Peyer's patch (tissue), 4 donors: ENCODE data around the gene IKZF4.

Experiments used
- POLR2A ChIP-seq, 2 donors: fragments of 450-650 bp; IDR thresholded peaks; one replicate each; pipeline ENCODE4 v1.5.1; 2017; ENCODE audit warnings: antibody characterized with exemption in 2 of 2, mild to moderate bottlenecking in 2 of 2, moderate library complexity in 2 of 2
- TF ChIP-seq, protein P1 (sequence below), 6 experiments: fragments of 450-650 bp in 4 of 6; fragments of 200-600 bp in 2 of 6; sonication (generic) in 1 of 6; IDR thresholded peaks; one replicate each; pipeline ENCODE4 v1.5.1; 2017 to 2019; ENCODE audit warnings: antibody characterized with exemption in 6 of 6, mild to moderate bottlenecking in 3 of 6, moderate library complexity in 1 of 6

DNA sequence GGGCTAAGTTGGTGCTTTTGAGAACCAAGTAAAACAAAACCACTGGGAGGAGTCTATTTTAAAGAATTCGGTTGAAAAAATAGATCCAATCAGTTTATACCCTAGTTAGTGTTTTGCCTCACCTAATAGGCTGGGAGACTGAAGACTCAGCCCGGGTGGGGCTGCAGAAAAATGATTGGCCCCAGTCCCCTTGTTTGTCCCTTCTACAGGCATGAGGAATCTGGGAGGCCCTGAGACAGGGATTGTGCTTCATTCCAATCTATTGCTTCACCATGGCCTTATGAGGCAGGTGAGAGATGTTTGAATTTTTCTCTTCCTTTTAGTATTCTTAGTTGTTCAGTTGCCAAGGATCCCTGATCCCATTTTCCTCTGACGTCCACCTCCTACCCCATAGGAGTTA, 48.8 kb upstream of the IKZF4 start:
- TF ChIP-seq POLR2A (IDR thresholded peaks at IDR 0.05), result no peak
- TF ChIP-seq, protein P1, sequence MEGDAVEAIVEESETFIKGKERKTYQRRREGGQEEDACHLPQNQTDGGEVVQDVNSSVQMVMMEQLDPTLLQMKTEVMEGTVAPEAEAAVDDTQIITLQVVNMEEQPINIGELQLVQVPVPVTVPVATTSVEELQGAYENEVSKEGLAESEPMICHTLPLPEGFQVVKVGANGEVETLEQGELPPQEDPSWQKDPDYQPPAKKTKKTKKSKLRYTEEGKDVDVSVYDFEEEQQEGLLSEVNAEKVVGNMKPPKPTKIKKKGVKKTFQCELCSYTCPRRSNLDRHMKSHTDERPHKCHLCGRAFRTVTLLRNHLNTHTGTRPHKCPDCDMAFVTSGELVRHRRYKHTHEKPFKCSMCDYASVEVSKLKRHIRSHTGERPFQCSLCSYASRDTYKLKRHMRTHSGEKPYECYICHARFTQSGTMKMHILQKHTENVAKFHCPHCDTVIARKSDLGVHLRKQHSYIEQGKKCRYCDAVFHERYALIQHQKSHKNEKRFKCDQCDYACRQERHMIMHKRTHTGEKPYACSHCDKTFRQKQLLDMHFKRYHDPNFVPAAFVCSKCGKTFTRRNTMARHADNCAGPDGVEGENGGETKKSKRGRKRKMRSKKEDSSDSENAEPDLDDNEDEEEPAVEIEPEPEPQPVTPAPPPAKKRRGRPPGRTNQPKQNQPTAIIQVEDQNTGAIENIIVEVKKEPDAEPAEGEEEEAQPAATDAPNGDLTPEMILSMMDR (IDR thresholded peaks at IDR 0.05), result no peak
